Gastrocnemius medialis (tissue), 4 donors: ENCODE results near the gene DEGS2.

Experiments
- CTCF ChIP-seq, 5 experiments: fragments of 450-650 bp in 3 of 5; fragments of 200-600 bp in 2 of 5; sonication (generic) in 2 of 5; IDR thresholded peaks in 4 of 5; conservative IDR thresholded peaks in 1 of 5; 1 replicate in 4 of 5; 2 replicates in 1 of 5; pipeline ENCODE4 v1.5.1; 2016 to 2019; ENCODE audit warnings: antibody characterized with exemption in 5 of 5, mild to moderate bottlenecking in 3 of 5, moderate library complexity in 3 of 5
- POLR2A ChIP-seq, 2 donors: fragments of 450-650 bp; IDR thresholded peaks; one replicate each; pipeline ENCODE4 v1.6.1; 2017; ENCODE audit warnings: antibody characterized with exemption in 2 of 2, mild to moderate bottlenecking in 2 of 2, moderate library complexity in 2 of 2

DNA sequence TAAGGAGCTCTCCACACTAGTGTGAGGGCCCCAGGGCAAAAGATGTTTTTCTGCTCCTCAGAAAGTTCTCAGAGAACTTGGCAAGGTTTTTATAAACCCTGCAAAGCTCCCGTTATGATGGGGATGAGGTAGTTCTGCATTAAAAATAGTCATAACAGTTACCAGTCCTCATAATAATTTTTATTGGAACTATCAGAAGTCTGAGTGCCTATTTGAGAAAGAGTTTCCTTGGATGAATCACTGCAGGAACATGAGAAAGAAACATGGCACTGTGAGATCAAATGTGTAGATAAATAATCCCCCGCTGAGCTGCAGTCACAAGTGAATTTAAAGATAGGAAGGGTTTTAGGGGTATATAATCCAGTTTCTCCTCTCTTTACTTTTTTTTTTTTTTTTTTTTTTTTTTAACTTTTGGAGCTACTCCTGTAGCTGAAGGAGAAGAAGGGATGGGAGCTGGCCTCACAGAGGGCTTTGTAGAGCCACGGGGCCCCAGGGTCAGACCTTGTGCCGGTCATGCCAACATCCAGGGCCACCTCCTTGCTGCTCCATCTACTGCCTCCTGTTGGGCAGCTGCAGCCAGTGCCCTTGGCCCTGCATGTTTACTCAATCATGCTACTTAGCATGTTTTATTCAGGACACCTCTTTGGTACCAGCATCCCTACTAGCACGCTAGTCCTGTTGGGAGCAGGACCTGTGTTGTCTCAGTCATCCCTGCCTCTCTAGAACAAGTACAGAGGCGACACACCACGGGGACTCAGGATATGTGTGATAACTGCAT lies 54.7 kb downstream of the DEGS2 start:
- TF ChIP-seq CTCF (IDR thresholded peaks at IDR 0.05 in 4 of 5, conservative IDR thresholded peaks at IDR 0.05 in 1 of 5), result no peak
- TF ChIP-seq POLR2A (IDR thresholded peaks at IDR 0.05), result no peak
